Measurements from ENCODE around the gene TMC4.

DNA sequence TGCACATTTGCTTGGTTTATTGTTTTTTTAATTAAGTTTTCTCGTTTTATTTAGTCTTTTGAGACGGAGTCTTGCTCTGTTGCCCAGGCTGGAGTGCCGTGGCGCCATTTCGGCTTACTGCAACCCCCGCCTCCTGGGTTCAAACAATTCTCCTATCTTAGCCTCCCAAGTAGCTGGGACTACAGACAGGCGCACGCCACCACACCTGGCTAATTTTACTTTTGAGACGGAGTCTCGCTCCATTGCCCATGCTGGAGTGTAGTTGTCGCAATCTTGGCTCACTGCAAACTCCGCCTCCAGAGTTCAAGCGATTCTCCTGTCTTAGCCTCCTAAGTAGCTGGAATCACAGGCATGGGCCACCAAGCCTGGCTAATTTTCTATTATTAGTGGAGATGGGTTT lies 29.0 kb upstream of the TMC4 start:
- TF ChIP-seq POLR2A (IDR thresholded peaks at IDR 0.05) (no peak), POLR2AphosphoS5 (IDR thresholded peaks at IDR 0.05) (no peak)
- TF ChIP-seq, protein P1, sequence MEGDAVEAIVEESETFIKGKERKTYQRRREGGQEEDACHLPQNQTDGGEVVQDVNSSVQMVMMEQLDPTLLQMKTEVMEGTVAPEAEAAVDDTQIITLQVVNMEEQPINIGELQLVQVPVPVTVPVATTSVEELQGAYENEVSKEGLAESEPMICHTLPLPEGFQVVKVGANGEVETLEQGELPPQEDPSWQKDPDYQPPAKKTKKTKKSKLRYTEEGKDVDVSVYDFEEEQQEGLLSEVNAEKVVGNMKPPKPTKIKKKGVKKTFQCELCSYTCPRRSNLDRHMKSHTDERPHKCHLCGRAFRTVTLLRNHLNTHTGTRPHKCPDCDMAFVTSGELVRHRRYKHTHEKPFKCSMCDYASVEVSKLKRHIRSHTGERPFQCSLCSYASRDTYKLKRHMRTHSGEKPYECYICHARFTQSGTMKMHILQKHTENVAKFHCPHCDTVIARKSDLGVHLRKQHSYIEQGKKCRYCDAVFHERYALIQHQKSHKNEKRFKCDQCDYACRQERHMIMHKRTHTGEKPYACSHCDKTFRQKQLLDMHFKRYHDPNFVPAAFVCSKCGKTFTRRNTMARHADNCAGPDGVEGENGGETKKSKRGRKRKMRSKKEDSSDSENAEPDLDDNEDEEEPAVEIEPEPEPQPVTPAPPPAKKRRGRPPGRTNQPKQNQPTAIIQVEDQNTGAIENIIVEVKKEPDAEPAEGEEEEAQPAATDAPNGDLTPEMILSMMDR (IDR thresholded peaks at IDR 0.05 in 8 of 11, conservative IDR thresholded peaks at IDR 0.05 in 3 of 11): no peak
